ENCODE results near the gene FTO.

FTO gene

GRCh38 chr16:53904533-53904932 lies 200.6 kb downstream of the FTO start:
- TF ChIP-seq TAF1 (IDR thresholded peaks at IDR 0.05; ENCODE audit: borderline replicate concordance, insufficient read depth, low read length) (no peak), FOXP2 (optimal IDR thresholded peaks at IDR 0.05; ENCODE audit: borderline replicate concordance, extremely low read depth, extremely low read length, insufficient read depth) (no peak), POLR2AphosphoS5 (IDR thresholded peaks at IDR 0.05; ENCODE audit: low read depth, low read length) (no peak), SIN3A (IDR thresholded peaks at IDR 0.05; ENCODE audit: borderline replicate concordance, insufficient read depth, low read length) (no peak)
- TF ChIP-seq, protein P1, sequence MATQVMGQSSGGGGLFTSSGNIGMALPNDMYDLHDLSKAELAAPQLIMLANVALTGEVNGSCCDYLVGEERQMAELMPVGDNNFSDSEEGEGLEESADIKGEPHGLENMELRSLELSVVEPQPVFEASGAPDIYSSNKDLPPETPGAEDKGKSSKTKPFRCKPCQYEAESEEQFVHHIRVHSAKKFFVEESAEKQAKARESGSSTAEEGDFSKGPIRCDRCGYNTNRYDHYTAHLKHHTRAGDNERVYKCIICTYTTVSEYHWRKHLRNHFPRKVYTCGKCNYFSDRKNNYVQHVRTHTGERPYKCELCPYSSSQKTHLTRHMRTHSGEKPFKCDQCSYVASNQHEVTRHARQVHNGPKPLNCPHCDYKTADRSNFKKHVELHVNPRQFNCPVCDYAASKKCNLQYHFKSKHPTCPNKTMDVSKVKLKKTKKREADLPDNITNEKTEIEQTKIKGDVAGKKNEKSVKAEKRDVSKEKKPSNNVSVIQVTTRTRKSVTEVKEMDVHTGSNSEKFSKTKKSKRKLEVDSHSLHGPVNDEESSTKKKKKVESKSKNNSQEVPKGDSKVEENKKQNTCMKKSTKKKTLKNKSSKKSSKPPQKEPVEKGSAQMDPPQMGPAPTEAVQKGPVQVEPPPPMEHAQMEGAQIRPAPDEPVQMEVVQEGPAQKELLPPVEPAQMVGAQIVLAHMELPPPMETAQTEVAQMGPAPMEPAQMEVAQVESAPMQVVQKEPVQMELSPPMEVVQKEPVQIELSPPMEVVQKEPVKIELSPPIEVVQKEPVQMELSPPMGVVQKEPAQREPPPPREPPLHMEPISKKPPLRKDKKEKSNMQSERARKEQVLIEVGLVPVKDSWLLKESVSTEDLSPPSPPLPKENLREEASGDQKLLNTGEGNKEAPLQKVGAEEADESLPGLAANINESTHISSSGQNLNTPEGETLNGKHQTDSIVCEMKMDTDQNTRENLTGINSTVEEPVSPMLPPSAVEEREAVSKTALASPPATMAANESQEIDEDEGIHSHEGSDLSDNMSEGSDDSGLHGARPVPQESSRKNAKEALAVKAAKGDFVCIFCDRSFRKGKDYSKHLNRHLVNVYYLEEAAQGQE (IDR thresholded peaks at IDR 0.05; ENCODE audit: insufficient read depth in 1 of 2, low read depth in 2 of 2, low read length in 2 of 2) = no peak

GRCh38 chr16:53905028-53905427 lies 201.1 kb downstream of the FTO start:
- TF ChIP-seq FOXP2 (optimal IDR thresholded peaks at IDR 0.05; ENCODE audit: borderline replicate concordance, extremely low read depth, extremely low read length, insufficient read depth) (no peak), TAF1 (IDR thresholded peaks at IDR 0.05; ENCODE audit: borderline replicate concordance, insufficient read depth, low read length) (no peak), SIN3A (IDR thresholded peaks at IDR 0.05; ENCODE audit: borderline replicate concordance, insufficient read depth, low read length) (no peak), POLR2AphosphoS5 (IDR thresholded peaks at IDR 0.05; ENCODE audit: low read depth, low read length) (no peak)
- TF ChIP-seq, protein P1 (IDR thresholded peaks at IDR 0.05; ENCODE audit: insufficient read depth in 1 of 2, low read depth in 2 of 2, low read length in 2 of 2) = no peak

DNA sequence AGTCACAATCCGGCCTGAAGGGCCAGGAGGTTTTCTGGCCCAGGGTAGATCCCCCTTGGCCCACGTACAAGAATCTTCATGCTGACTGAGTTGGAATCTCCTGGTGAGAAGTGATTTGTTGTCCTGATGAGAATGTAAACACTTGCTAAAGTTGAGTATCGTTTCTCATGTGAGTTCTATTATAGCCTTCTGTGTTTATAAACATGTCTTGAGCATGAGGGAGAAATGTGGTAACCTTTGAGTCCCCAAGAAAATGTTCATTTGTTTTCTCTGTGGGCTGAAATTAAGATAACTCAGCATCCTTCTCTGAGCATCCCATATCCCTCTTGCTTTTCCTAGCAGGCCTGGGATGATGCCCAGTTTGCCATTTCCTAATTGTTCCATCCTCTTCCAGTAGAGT lies 204.8 kb downstream of the FTO start:
- TF ChIP-seq, protein P1 (IDR thresholded peaks at IDR 0.05; ENCODE audit: insufficient read depth in 1 of 2, low read depth in 2 of 2, low read length in 2 of 2) = no peak
- TF ChIP-seq POLR2AphosphoS5 (IDR thresholded peaks at IDR 0.05; ENCODE audit: low read depth, low read length) (no peak), FOXP2 (optimal IDR thresholded peaks at IDR 0.05; ENCODE audit: borderline replicate concordance, extremely low read depth, extremely low read length, insufficient read depth) (no peak), TAF1 (IDR thresholded peaks at IDR 0.05; ENCODE audit: borderline replicate concordance, insufficient read depth, low read length) (no peak), SIN3A (IDR thresholded peaks at IDR 0.05; ENCODE audit: borderline replicate concordance, insufficient read depth, low read length) (no peak)

GRCh38 chr16:53910990-53911389 lies 207.0 kb downstream of the FTO start:
- TF ChIP-seq TAF1 (IDR thresholded peaks at IDR 0.05; ENCODE audit: borderline replicate concordance, insufficient read depth, low read length) (no peak), FOXP2 (optimal IDR thresholded peaks at IDR 0.05; ENCODE audit: borderline replicate concordance, extremely low read depth, extremely low read length, insufficient read depth) (no peak)
- TF ChIP-seq, protein P1 (IDR thresholded peaks at IDR 0.05; ENCODE audit: insufficient read depth in 1 of 2, low read depth in 2 of 2, low read length in 2 of 2) = no peak

DNA sequence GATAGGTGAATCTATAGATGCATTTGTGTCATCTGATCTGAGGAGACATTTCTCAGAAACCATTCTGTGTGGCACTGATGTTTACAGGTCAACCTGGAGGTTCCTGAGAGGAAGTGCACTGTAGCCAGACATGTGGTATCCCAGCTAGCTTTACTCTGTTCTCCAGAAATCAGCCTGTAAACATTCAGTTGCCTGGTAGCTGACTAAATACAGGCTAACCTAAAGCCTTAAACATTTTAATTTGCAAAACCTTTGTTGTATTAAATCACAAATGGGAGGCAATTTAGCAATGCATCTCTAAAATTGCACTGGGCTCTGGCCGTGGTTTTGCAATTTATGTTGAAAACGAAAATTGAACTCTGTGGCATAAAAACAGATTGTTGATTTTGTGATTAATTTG lies 207.6 kb downstream of the FTO start:
- TF ChIP-seq TAF1 (IDR thresholded peaks at IDR 0.05; ENCODE audit: borderline replicate concordance, insufficient read depth, low read length) = no peak
- TF ChIP-seq POLR2AphosphoS5 (IDR thresholded peaks at IDR 0.05; ENCODE audit: low read depth, low read length) = no peak
- TF ChIP-seq FOXP2 (optimal IDR thresholded peaks at IDR 0.05; ENCODE audit: borderline replicate concordance, extremely low read depth, extremely low read length, insufficient read depth) = no peak
- TF ChIP-seq, protein P1 (IDR thresholded peaks at IDR 0.05; ENCODE audit: insufficient read depth in 1 of 2, low read depth in 2 of 2, low read length in 2 of 2) = no peak
- no peak for TF ChIP-seq SIN3A (IDR thresholded peaks at IDR 0.05; ENCODE audit: borderline replicate concordance, insufficient read depth, low read length)

Measured in PFSK-1 (cell line).